WTC11 (cell line): ENCODE results near the gene MPP1. TPM values are rescaled to one million over a fixed set of nuclear protein-coding genes. Genes with fewer than 3 reads are reported as not detected.

Experiments
- ATAC-seq: fragments of 200-7000 bp; cut with Tn5 transposase; 2 replicates; pipeline ENCODE4 v1.10.0; 2021; ENCODE audit warnings: mild to moderate bottlenecking, moderate library complexity
- CTCF ChIA-PET: fragments of 300-600 bp; sonication (Branson Sonifier 250); formaldehyde crosslinking; loops from one replicate; lab custom pipeline; 2021; ENCODE audit warnings: antibody characterized with exemption; lab: Charles Lee
- POLR2A ChIA-PET: fragments of 350-600 bp; sonication (Branson Sonifier 250); formaldehyde crosslinking; loops from one replicate; lab custom pipeline; 2021; ENCODE audit warnings: antibody characterized with exemption; lab: Charles Lee
- DNase-seq: peaks from one replicate; pipeline ENCODE4 v3.0.0; 2021; ENCODE audit warnings: low spot score
- H3K27ac Mint-ChIP-seq: 2 replicates; pipeline ENCODE4 v1.8.0; 2021; ENCODE audit warnings: mixed read lengths
- H3K27me3 Mint-ChIP-seq: 2 replicates; pipeline ENCODE4 v1.8.0; 2021; ENCODE audit warnings: low read depth, mild to moderate bottlenecking, moderate library complexity, mixed read lengths
- H3K36me3 Mint-ChIP-seq: 2 replicates; pipeline ENCODE4 v1.8.0; 2021; ENCODE audit warnings: mixed read lengths
- H3K4me1 Mint-ChIP-seq: 2 replicates; pipeline ENCODE4 v1.8.0; 2022; ENCODE audit warnings: mixed read lengths
- H3K4me3 Mint-ChIP-seq: 2 replicates; pipeline ENCODE4 v1.8.0; 2021; ENCODE audit warnings: mild to moderate bottlenecking, moderate library complexity, mixed read lengths
- H3K9me3 Mint-ChIP-seq: 2 replicates; pipeline ENCODE4 v1.8.0; 2021; ENCODE audit warnings: mixed read lengths
- ATF6 ChIP-seq: sonication (generic); formaldehyde crosslinking; IDR thresholded peaks from 2 replicates; pipeline ENCODE4 v1.8.1; 2023; ENCODE audit warnings: mild to moderate bottlenecking, missing genetic modification reagents
- CBFB ChIP-seq: sonication (generic); formaldehyde crosslinking; IDR thresholded peaks from 2 replicates; pipeline ENCODE4 v1.8.1; 2022; ENCODE audit warnings: mild to moderate bottlenecking, low read depth, missing genetic modification reagents
- E2F5 ChIP-seq: sonication (generic); formaldehyde crosslinking; IDR thresholded peaks from 2 replicates; pipeline ENCODE4 v1.8.1; 2022; ENCODE audit warnings: mild to moderate bottlenecking, moderate library complexity, missing genetic modification reagents
- FOXK1 ChIP-seq: sonication (generic); formaldehyde crosslinking; IDR thresholded peaks from 2 replicates; pipeline ENCODE4 v1.8.0; 2022; ENCODE audit warnings: mild to moderate bottlenecking, moderate library complexity, missing genetic modification reagents
- GTF2I ChIP-seq: fragments of 250-450 bp; sonication (Bioruptor Pico); conservative IDR thresholded peaks from 2 replicates; pipeline ENCODE4 v1.4.0; 2021; ENCODE audit warnings: mild to moderate bottlenecking
- JUN ChIP-seq: sonication (generic); formaldehyde crosslinking; IDR thresholded peaks from 2 replicates; pipeline ENCODE4 v1.8.0; 2023; ENCODE audit warnings: mild to moderate bottlenecking, missing genetic modification reagents
- MLX ChIP-seq: sonication (generic); formaldehyde crosslinking; IDR thresholded peaks from 2 replicates; pipeline ENCODE4 v1.8.1; 2023; ENCODE audit warnings: mild to moderate bottlenecking, missing genetic modification reagents, moderate library complexity
- MXD4 ChIP-seq: fragments of 250-450 bp; sonication (Bioruptor Pico); IDR thresholded peaks from 2 replicates; pipeline ENCODE4 v1.8.0; 2021; ENCODE audit warnings: mild to moderate bottlenecking, moderate library complexity, borderline replicate concordance
- NFATC4 ChIP-seq: fragments of 250-450 bp; sonication (Bioruptor Pico); IDR thresholded peaks from 2 replicates; pipeline ENCODE4 v1.9.0; 2021; ENCODE audit warnings: mild to moderate bottlenecking
- NR2C2 ChIP-seq: sonication (generic); formaldehyde crosslinking; IDR thresholded peaks from 2 replicates; pipeline ENCODE4 v1.8.0; 2022; ENCODE audit warnings: mild to moderate bottlenecking, missing genetic modification reagents
- SMAD4 ChIP-seq: sonication (generic); formaldehyde crosslinking; IDR thresholded peaks from 2 replicates; pipeline ENCODE4 v1.8.0; 2022; ENCODE audit warnings: mild to moderate bottlenecking, missing genetic modification reagents
- TEAD1 ChIP-seq: sonication (generic); formaldehyde crosslinking; IDR thresholded peaks from 2 replicates; pipeline ENCODE4 v1.8.0; 2022; ENCODE audit warnings: mild to moderate bottlenecking, missing genetic modification reagents
- ZNF121 ChIP-seq: sonication (generic); formaldehyde crosslinking; IDR thresholded peaks from 2 replicates; pipeline ENCODE4 v1.8.0; 2023; ENCODE audit warnings: missing genetic modification reagents
- ZNF219 ChIP-seq: sonication (generic); formaldehyde crosslinking; IDR thresholded peaks from 2 replicates; pipeline ENCODE4 v1.8.0; 2023; ENCODE audit warnings: missing genetic modification reagents, mild to moderate bottlenecking, borderline replicate concordance
- ZNF263 ChIP-seq: sonication (generic); formaldehyde crosslinking; IDR thresholded peaks from 2 replicates; pipeline ENCODE4 v1.8.1; 2022; ENCODE audit warnings: low read depth, mild to moderate bottlenecking, moderate library complexity, missing genetic modification reagents
- ZNF317 ChIP-seq: sonication (generic); formaldehyde crosslinking; IDR thresholded peaks from 2 replicates; pipeline ENCODE4 v1.8.1; 2023; ENCODE audit warnings: low read depth, mild to moderate bottlenecking, moderate library complexity, missing genetic modification reagents, borderline replicate concordance
- ZNF423 ChIP-seq: fragments of 250-450 bp; sonication (Bioruptor Pico); IDR thresholded peaks from 2 replicates; pipeline ENCODE4 v2.1.2; 2022; ENCODE audit warnings: mild to moderate bottlenecking, moderate library complexity
- total RNA-seq: library from RNA; stranded (reverse); gene quantifications from 3 replicates; pipeline ENCODE4 v1.2.3, GENCODE V29; 2021
- TF ChIP-seq, protein P1 (sequence below): sonication (generic); formaldehyde crosslinking; IDR thresholded peaks from 2 replicates; pipeline ENCODE4 v1.8.0; 2022; ENCODE audit warnings: mild to moderate bottlenecking, missing genetic modification reagents
- TF ChIP-seq, protein P2 (sequence below): sonication (generic); formaldehyde crosslinking; IDR thresholded peaks from 2 replicates; pipeline ENCODE4 v1.8.0; 2022; ENCODE audit warnings: mild to moderate bottlenecking, missing genetic modification reagents
- TF ChIP-seq, protein P3 (sequence below): sonication (generic); formaldehyde crosslinking; conservative IDR thresholded peaks from 2 replicates; pipeline ENCODE4 v1.8.1; 2023; ENCODE audit warnings: mild to moderate bottlenecking, low read depth, missing genetic modification reagents, moderate library complexity

MPP1 gene
- total RNA-seq, 1 experiment from 2014 or later = 15.8 TPM

DNA sequence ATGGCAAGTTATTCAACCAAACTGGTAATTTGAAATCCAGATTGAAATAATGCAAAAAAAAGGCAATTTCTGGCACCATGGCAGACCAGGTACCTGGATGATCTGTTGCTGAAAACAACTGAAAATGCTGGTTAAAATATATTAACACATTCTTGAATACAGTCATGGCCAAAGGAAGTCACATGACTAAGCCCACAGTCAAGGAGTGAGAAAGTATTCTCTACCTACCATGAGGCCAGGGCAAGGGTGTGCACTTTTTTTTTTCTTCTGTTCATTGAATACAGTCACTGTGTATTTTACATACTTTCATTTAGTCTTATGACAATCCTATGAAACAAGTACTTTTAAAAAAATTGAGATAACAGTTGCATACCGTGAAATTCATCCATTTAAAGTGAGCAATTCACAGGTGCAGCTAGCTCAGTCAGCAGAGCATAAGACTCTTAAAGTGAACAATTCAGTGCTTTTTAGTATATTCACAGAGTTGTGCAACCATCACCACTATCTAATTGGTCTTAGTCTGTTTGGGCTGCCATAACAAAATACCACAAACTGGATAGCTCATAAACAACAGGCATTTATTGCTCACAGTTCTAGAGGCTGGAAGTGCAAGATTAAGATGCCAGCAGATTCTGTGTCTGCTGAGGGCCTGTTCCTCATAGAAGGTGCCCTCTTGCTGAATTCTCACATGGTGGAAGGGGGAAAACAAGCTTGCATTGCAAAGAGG, 4.8 kb upstream of the MPP1 start (continued):
- TF ChIP-seq, protein P1, sequence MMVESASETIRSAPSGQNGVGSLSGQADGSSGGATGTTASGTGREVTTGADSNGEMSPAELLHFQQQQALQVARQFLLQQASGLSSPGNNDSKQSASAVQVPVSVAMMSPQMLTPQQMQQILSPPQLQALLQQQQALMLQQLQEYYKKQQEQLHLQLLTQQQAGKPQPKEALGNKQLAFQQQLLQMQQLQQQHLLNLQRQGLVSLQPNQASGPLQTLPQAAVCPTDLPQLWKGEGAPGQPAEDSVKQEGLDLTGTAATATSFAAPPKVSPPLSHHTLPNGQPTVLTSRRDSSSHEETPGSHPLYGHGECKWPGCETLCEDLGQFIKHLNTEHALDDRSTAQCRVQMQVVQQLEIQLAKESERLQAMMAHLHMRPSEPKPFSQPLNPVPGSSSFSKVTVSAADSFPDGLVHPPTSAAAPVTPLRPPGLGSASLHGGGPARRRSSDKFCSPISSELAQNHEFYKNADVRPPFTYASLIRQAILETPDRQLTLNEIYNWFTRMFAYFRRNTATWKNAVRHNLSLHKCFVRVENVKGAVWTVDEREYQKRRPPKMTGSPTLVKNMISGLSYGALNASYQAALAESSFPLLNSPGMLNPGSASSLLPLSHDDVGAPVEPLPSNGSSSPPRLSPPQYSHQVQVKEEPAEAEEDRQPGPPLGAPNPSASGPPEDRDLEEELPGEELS (CRISPR knock-in tag) = no peak
- TF ChIP-seq ZNF263 (no peak), JUN (no peak), ATF6 (CRISPR knock-in tag) (no peak), NR2C2 (CRISPR knock-in tag) (no peak), FOXK1 (CRISPR knock-in tag) (no peak), ZNF219 (no peak), ZNF423 (no peak), ZNF317 (CRISPR knock-in tag) (no peak), MLX (CRISPR knock-in tag) (no peak)
- TF ChIP-seq, protein P2, sequence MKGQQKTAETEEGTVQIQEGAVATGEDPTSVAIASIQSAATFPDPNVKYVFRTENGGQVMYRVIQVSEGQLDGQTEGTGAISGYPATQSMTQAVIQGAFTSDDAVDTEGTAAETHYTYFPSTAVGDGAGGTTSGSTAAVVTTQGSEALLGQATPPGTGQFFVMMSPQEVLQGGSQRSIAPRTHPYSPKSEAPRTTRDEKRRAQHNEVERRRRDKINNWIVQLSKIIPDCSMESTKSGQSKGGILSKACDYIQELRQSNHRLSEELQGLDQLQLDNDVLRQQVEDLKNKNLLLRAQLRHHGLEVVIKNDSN (CRISPR knock-in tag) = no peak
- TF ChIP-seq, protein P3, sequence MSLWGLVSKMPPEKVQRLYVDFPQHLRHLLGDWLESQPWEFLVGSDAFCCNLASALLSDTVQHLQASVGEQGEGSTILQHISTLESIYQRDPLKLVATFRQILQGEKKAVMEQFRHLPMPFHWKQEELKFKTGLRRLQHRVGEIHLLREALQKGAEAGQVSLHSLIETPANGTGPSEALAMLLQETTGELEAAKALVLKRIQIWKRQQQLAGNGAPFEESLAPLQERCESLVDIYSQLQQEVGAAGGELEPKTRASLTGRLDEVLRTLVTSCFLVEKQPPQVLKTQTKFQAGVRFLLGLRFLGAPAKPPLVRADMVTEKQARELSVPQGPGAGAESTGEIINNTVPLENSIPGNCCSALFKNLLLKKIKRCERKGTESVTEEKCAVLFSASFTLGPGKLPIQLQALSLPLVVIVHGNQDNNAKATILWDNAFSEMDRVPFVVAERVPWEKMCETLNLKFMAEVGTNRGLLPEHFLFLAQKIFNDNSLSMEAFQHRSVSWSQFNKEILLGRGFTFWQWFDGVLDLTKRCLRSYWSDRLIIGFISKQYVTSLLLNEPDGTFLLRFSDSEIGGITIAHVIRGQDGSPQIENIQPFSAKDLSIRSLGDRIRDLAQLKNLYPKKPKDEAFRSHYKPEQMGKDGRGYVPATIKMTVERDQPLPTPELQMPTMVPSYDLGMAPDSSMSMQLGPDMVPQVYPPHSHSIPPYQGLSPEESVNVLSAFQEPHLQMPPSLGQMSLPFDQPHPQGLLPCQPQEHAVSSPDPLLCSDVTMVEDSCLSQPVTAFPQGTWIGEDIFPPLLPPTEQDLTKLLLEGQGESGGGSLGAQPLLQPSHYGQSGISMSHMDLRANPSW (CRISPR knock-in tag) = no peak

DNA sequence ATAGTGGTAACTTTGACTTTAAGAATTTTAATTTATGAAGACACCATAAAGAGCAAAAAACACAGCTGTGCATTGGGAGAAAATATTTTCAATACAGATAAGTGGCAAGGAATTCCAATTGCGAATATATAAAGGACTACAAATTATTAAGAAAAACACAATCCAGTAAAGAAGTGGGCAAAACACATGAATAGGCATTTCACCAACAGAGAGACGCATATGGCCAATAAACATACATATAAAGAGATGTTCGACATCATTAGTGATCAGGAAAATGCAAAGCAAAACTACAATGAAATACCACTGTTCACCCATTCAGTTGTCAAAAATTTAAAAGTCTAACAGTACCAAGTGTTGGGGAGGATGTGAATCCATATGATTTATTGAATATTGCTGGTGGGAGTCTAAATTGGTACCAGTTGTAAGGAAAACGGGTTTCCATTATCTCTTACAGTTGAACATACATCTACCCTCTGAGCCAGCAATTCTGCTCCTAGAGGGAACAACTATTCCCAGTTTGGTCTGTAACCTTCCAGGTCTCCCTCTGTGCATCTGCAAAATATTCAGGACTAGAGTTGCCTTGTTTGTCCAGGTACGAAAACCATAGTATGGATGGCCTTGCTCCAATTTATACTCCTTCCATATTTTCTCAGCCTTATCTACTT, 1.7 kb upstream of the MPP1 start:
- Mint-ChIP-seq H3K4me1 (peaks cover 14% of the 10 kb centered on the region), H3K27me3 (peaks cover 53% of the 10 kb centered on the region), H3K9me3 (peaks cover 27% of the 10 kb centered on the region), H3K36me3 (peaks cover 9% of the 10 kb centered on the region), H3K4me3 (no peak overlapping the region), H3K27ac (no peak overlapping the region)
- ATAC-seq (no peak), DNase-seq (no peak)
- no peak for TF ChIP-seq TEAD1 (CRISPR knock-in tag)
- TF ChIP-seq MXD4 (CRISPR knock-in tag) = no peak
- TF ChIP-seq, protein P3 (CRISPR knock-in tag) = no peak
- TF ChIP-seq GTF2I (CRISPR knock-in tag) = no peak
- TF ChIP-seq E2F5 (CRISPR knock-in tag) = no peak
- TF ChIP-seq ZNF121 (CRISPR knock-in tag) = no peak
- no peak for TF ChIP-seq SMAD4 (CRISPR knock-in tag)
- no peak for TF ChIP-seq NFATC4 (CRISPR knock-in tag)
- no peak for TF ChIP-seq CBFB
- ChIA-PET CTCF (no interaction called here), POLR2A (no interaction called here)
